Loucy (cell line): ENCODE measurements around the gene PIK3R5.
"Not testable (repeated sequence)": the region's sequence is repeated elsewhere in the genome, so short reads cannot be mapped to it uniquely, and the experiment has no call there.

Experiments used
- H2AFZ ChIP-seq: fragments of 200-600 bp; sonication (generic); 2 replicates; pipeline ENCODE4 v1.6.0; 2016; ENCODE audit warnings: antibody characterized with exemption, mild to moderate bottlenecking, low read length, moderate library complexity
- H3F3A ChIP-seq: fragments of 200-600 bp; 2 replicates; pipeline ENCODE4 v1.6.0; 2016; ENCODE audit warnings: antibody characterized with exemption, low read depth, mild to moderate bottlenecking
- H3K27me3 ChIP-seq: fragments of 200-600 bp; sonication (generic); 2 replicates; pipeline ENCODE4 v1.6.1; 2014; ENCODE audit warnings: low read length, mild to moderate bottlenecking; ENCODE audit not compliant: insufficient read depth, poor library complexity, severe bottlenecking
- H3K36me3 ChIP-seq: fragments of 200-600 bp; sonication (generic); 2 replicates; pipeline ENCODE4 v1.6.1; 2016; ENCODE audit warnings: low read length; ENCODE audit not compliant: insufficient read depth
- H3K4me1 ChIP-seq: fragments of 200-600 bp; sonication (generic); 2 replicates; pipeline ENCODE4 v1.5.1; 2014; ENCODE audit warnings: low read length, mild to moderate bottlenecking; ENCODE audit not compliant: insufficient read depth, poor library complexity, severe bottlenecking
- H3K4me2 ChIP-seq: fragments of 200-600 bp; sonication (generic); 2 replicates; pipeline ENCODE4 v1.6.0; 2014; ENCODE audit warnings: antibody characterized with exemption, low read length, low read depth, mild to moderate bottlenecking; ENCODE audit not compliant: poor library complexity, severe bottlenecking
- H3K4me3 ChIP-seq: fragments of 200-600 bp; sonication (generic); 2 replicates; pipeline ENCODE4 v1.5.1; 2014; ENCODE audit warnings: low read length, mild to moderate bottlenecking, mixed read lengths; ENCODE audit not compliant: poor library complexity, severe bottlenecking
- H3K79me2 ChIP-seq: fragments of 200-600 bp; sonication (generic); 2 replicates; pipeline ENCODE4 v1.6.1; 2014; ENCODE audit warnings: low read length; ENCODE audit not compliant: insufficient read depth
- H3K9ac ChIP-seq: fragments of 200-600 bp; sonication (generic); 2 replicates; pipeline ENCODE4 v1.6.0; 2014; ENCODE audit warnings: mild to moderate bottlenecking, low read depth, low read length, moderate library complexity; ENCODE audit not compliant: poor library complexity, severe bottlenecking
- H3K9me2 ChIP-seq: fragments of 200-600 bp; sonication (generic); replicated peaks from 2 replicates; pipeline ENCODE4 v1.6.1; 2016; ENCODE audit warnings: low read depth, low read length, mixed read lengths
- H3K9me3 ChIP-seq: fragments of 200-600 bp; sonication (generic); 2 replicates; pipeline ENCODE4 v1.6.1; 2014; ENCODE audit warnings: mild to moderate bottlenecking, antibody characterized with exemption, low read length, low read depth; ENCODE audit not compliant: insufficient read depth
- H4K20me1 ChIP-seq: fragments of 200-600 bp; sonication (generic); 2 replicates; pipeline ENCODE4 v1.6.0; 2014; ENCODE audit warnings: antibody characterized with exemption, low read length, mild to moderate bottlenecking; ENCODE audit not compliant: insufficient read depth, poor library complexity, severe bottlenecking
- EZH2phosphoT487 ChIP-seq: fragments of 200-600 bp; IDR thresholded peaks from 2 replicates; pipeline ENCODE4 v1.6.1; 2018; ENCODE audit warnings: antibody characterized with exemption, mild to moderate bottlenecking, moderate library complexity, borderline replicate concordance
- TF ChIP-seq, protein P1 (sequence below): fragments of 200-600 bp; sonication (generic); conservative IDR thresholded peaks from 2 replicates; pipeline ENCODE4 v1.5.1; 2014; ENCODE audit warnings: mild to moderate bottlenecking, antibody characterized with exemption, low read length

Gene PIK3R5

GRCh38 chr17:8986295-8986694, 20.8 kb upstream of the PIK3R5 start:
- no peaks in the 10 kb centered on the region for H3F3A ChIP-seq
- no peaks in the 10 kb centered on the region for H3K9me2 ChIP-seq
- H3K4me1 ChIP-seq: peaks cover 8% of the 10 kb centered on the region
- H3K36me3 ChIP-seq: no peaks in the 10 kb centered on the region
- H3K79me2 ChIP-seq: no peaks in the 10 kb centered on the region
- no peak overlapping the region for H3K4me2 ChIP-seq
- TF ChIP-seq, protein P1, sequence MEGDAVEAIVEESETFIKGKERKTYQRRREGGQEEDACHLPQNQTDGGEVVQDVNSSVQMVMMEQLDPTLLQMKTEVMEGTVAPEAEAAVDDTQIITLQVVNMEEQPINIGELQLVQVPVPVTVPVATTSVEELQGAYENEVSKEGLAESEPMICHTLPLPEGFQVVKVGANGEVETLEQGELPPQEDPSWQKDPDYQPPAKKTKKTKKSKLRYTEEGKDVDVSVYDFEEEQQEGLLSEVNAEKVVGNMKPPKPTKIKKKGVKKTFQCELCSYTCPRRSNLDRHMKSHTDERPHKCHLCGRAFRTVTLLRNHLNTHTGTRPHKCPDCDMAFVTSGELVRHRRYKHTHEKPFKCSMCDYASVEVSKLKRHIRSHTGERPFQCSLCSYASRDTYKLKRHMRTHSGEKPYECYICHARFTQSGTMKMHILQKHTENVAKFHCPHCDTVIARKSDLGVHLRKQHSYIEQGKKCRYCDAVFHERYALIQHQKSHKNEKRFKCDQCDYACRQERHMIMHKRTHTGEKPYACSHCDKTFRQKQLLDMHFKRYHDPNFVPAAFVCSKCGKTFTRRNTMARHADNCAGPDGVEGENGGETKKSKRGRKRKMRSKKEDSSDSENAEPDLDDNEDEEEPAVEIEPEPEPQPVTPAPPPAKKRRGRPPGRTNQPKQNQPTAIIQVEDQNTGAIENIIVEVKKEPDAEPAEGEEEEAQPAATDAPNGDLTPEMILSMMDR: peak; percentile 60
- no peak for TF ChIP-seq EZH2phosphoT487
- no peak overlapping the region for H2AFZ ChIP-seq
- H3K9ac ChIP-seq: no peak overlapping the region
- no peak overlapping the region for H3K4me3 ChIP-seq
- H3K27me3 ChIP-seq: no peaks in the 10 kb centered on the region
- H3K9me3 ChIP-seq: peaks cover 5% of the 10 kb centered on the region
- no peaks in the 10 kb centered on the region for H4K20me1 ChIP-seq

GRCh38 chr17:8985054-8985701, 19.7 kb upstream of the PIK3R5 start:
- Histone ChIP-seq H3K4me3 (no peak overlapping the region), H3K36me3 (no peaks in the 10 kb centered on the region), H3K79me2 (no peaks in the 10 kb centered on the region), H4K20me1 (no peaks in the 10 kb centered on the region), H3F3A (no peaks in the 10 kb centered on the region), H3K27me3 (no peaks in the 10 kb centered on the region), H3K9me3 (peaks cover 5% of the 10 kb centered on the region), H3K9me2 (no peaks in the 10 kb centered on the region), H2AFZ (0 out of 2 replicates have a peak overlapping the region, but pooled peaks have one; percentile 14), H3K4me2 (no peak overlapping the region), H3K4me1 (peaks cover 8% of the 10 kb centered on the region), H3K9ac (no peak overlapping the region)
- TF ChIP-seq EZH2phosphoT487: no peak
- TF ChIP-seq, protein P1: no peak

DNA sequence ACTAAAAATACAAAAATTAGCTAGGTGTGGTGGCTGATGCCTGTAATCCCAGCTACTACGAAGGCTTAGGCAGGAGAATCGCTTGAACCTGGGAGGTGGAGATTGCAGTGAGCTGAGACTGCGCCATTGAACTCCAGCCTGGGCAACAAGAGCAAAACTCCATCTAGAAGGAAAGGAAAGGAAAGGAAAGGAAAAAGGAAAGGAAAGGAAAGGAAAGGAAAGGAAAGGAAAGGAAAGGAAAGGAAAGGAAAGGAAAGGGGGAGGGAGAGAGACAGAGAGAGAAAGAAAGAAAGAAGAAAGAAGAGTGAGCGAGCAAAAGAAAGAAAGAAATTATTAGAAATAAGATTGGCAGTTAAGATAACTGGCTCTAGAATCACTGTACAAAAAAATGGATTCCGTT, 18.7 kb upstream of the PIK3R5 start:
- not testable (repeated sequence) for H3F3A ChIP-seq, H3K79me2 ChIP-seq, H3K36me3 ChIP-seq, H3K4me2 ChIP-seq, H3K9ac ChIP-seq, H3K9me3 ChIP-seq, H2AFZ ChIP-seq, H3K4me1 ChIP-seq, H4K20me1 ChIP-seq, H3K9me2 ChIP-seq, H3K4me3 ChIP-seq, H3K27me3 ChIP-seq

DNA sequence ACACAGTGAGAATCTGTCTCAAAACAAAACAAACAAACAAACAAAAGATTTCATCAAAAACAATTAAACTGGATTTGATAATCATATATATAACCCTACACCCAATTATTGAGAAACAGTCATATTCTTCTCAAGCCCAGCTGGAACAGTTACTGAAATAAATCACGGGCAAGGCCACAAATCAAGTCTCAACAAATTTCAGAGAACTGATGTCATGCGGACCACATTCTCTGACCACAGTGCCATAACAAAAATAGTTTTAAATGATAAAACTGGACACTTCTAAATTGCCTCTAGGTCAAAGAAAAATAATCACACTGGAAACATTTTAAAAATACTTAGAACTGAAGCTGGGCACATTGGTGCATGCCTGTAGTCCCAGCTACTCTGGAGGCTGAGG, 15.9 kb upstream of the PIK3R5 start:
- H3K27me3 ChIP-seq: no peaks in the 10 kb centered on the region
- TF ChIP-seq EZH2phosphoT487: no peak
- TF ChIP-seq, protein P1: no peak
- H3K9me3 ChIP-seq: peaks cover 5% of the 10 kb centered on the region
- H3K9ac ChIP-seq: no peak overlapping the region
- H3K4me1 ChIP-seq: peaks cover 8% of the 10 kb centered on the region
- H3F3A ChIP-seq: no peaks in the 10 kb centered on the region
- no peaks in the 10 kb centered on the region for H3K79me2 ChIP-seq
- H3K9me2 ChIP-seq: no peaks in the 10 kb centered on the region
- no peak overlapping the region for H2AFZ ChIP-seq
- H3K36me3 ChIP-seq: no peaks in the 10 kb centered on the region
- H4K20me1 ChIP-seq: no peaks in the 10 kb centered on the region
- H3K4me2 ChIP-seq: no peak overlapping the region
- H3K4me3 ChIP-seq: no peak overlapping the region
